ENCODE measurements around the gene ZSWIM1. TPM values are rescaled to one million over a fixed set of nuclear protein-coding genes. Genes with fewer than 3 reads are reported as not detected.
"Not testable (repeated sequence)": the region's sequence is repeated elsewhere in the genome, so short reads cannot be mapped to it uniquely, and the experiment has no call there.

The ZSWIM1 gene
- total RNA-seq, 1 donor from 2014 or later: 16.2 TPM

DNA sequence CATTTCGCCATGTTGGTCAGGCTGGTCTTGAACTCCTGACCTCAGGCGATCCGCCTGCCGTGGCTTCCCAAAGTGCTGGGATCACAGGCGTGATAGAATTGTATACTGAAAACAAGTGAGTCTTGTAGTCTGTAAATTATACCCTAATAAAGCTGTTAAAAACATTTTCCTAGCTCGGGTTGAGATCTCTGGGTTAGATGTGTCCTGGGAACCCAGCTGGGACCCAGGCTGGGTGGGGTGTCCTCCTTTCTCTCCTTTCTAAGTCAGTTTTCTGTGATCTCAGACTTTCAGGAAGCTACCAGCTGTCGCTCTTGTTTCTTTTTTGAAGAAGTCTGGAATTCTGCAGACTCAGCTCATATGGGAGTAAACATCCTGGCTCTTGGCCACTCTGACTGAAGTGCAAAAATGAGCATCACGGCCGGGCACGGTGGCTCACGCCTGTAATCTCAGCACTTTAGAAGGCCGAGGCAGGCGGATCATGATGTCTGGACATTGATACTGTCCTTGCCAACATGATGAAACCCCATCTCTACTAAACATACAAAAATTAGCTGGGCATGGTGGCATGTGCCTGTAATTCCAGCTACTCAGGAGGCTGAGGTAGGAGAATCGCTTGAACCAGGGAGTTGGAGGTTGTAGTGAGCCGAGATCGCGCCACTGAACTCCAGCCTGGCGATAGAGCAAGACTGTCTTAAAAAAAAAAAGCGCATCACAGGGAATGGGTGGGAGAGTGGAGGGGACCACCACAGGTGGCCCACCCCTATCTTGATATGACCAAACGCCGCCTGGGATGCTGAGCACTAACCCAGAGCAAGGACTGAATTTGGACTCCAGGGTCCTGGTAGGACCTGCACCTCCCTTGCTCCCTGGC, 43.6 kb downstream of the ZSWIM1 start:
- TF ChIP-seq, protein P1, sequence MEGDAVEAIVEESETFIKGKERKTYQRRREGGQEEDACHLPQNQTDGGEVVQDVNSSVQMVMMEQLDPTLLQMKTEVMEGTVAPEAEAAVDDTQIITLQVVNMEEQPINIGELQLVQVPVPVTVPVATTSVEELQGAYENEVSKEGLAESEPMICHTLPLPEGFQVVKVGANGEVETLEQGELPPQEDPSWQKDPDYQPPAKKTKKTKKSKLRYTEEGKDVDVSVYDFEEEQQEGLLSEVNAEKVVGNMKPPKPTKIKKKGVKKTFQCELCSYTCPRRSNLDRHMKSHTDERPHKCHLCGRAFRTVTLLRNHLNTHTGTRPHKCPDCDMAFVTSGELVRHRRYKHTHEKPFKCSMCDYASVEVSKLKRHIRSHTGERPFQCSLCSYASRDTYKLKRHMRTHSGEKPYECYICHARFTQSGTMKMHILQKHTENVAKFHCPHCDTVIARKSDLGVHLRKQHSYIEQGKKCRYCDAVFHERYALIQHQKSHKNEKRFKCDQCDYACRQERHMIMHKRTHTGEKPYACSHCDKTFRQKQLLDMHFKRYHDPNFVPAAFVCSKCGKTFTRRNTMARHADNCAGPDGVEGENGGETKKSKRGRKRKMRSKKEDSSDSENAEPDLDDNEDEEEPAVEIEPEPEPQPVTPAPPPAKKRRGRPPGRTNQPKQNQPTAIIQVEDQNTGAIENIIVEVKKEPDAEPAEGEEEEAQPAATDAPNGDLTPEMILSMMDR (IDR thresholded peaks at IDR 0.05; ENCODE audit: insufficient read depth, low read length, poor library complexity, severe bottlenecking): no peak
- no peak overlapping the region for H3K4me3 ChIP-seq (ENCODE audit: low read depth, low read length)
- H3K36me3 ChIP-seq (ENCODE audit: control insufficient read depth, insufficient read depth, low read length): no peaks in the 10 kb centered on the region
- H3K27me3 ChIP-seq (ENCODE audit: control insufficient read depth, insufficient read depth, low read length): no peaks in the 10 kb centered on the region
- DNase-seq (ENCODE audit: low read depth): no peak

DNA sequence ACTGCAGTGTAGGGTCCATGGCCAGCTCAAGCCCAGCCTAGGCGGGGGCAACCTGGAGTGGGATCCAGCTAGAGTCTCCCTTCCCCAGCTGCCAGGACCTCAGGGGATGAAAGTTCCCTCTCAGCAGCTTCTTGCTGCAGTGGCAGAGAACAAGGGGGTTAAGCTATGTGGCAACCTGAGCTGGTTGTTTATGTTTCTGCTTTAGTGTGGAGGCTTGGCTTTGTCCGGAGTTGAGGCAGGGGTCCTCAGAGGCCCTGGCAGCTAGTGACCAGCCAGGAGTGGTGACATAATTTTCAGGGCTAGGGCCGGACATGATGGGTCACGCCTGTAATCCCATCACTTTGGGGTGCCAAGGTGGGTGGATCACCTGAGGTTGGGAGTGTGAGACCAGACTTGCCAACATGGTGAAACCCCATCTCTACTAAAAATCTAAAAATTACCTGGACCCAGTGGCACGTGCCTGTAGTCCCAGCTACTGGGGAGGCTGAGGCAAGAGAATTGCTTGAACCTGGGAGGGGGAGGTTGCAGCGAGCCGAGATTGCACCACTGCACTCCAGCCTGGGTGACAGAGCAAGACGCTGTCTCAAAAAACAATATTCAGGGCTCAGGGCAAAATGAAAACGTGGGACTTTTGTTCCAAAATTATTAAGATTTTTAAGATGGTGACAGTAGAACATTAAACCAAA, 44.9 kb downstream of the ZSWIM1 start:
- TF ChIP-seq, protein P1 (IDR thresholded peaks at IDR 0.05; ENCODE audit: insufficient read depth, low read length, poor library complexity, severe bottlenecking): no peak
- no peaks in the 10 kb centered on the region for H3K27me3 ChIP-seq (ENCODE audit: control insufficient read depth, insufficient read depth, low read length)
- no peak overlapping the region for H3K4me3 ChIP-seq (ENCODE audit: low read depth, low read length)
- DNase-seq (ENCODE audit: low read depth): no peak
- H3K36me3 ChIP-seq (ENCODE audit: control insufficient read depth, insufficient read depth, low read length): no peaks in the 10 kb centered on the region

DNA sequence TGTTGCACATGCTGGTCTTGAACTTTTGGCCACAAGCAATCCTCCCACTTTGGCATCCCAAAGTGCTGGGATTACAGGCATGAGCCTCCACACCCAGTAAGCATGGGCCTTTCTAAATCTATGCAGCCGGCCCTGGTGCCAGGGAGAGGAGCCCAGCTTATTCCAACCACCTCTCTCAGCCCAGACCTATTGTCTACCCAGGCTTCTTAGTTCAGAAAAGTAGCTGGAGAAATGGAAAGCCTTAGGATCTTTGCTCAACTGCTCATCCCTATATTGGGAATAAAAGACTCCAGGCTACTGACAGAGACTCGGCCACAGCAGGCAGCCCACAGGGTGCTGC, 45.7 kb downstream of the ZSWIM1 start:
- TF ChIP-seq, protein P1 (IDR thresholded peaks at IDR 0.05; ENCODE audit: insufficient read depth, low read length, poor library complexity, severe bottlenecking): no peak
- no peak overlapping the region for H3K4me3 ChIP-seq (ENCODE audit: low read depth, low read length)

DNA sequence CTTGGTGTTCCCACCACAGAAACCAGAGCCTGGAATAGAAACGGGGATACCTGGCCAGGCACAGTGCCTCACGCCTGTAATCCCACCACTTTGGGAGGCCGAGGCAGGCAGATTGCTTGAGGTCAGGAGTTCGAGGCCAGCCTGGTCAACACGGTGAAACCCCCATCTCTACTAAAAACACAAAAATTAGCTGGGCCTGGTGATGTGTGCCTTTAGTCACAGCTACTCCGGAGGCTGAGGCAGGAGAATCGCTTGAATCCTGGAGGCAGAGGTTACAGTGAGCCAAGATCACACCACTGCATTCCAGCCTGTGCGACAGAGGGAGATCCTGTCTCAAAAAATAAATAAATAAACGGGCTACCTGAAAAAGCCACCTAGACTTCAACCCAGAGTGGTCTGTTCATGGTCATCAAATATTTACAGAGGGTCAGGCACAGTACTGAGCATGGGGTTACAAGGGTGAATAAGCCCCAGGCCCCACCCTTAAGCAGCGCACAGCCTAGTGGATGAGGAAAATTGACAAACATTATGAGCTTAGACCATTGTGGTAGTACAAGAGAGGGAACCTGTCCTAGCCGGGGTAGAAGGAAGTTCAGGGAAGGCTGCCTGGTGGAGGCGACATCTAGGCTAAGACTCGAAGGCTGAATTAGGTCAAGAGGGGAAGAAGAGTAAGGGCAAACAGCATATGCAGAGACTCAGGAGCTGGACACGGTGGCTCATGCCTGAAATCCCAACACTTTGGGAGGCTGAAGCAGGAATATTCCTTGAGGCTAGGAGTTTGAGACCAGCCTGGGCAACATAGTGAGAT, 46.2 kb downstream of the ZSWIM1 start:
- TF ChIP-seq, protein P1 (IDR thresholded peaks at IDR 0.05; ENCODE audit: insufficient read depth, low read length, poor library complexity, severe bottlenecking): no peak
- no peak for DNase-seq (ENCODE audit: low read depth)
- Histone ChIP-seq H3K4me3 (ENCODE audit: low read depth, low read length) (no peak overlapping the region), H3K27me3 (ENCODE audit: control insufficient read depth, insufficient read depth, low read length) (no peaks in the 10 kb centered on the region), H3K36me3 (ENCODE audit: control insufficient read depth, insufficient read depth, low read length) (no peaks in the 10 kb centered on the region)

More for the DNA sequence above, 45.7 kb downstream of the ZSWIM1 start:
- no peak for DNase-seq (ENCODE audit: low read depth)
- H3K27me3 ChIP-seq (ENCODE audit: control insufficient read depth, insufficient read depth, low read length): no peaks in the 10 kb centered on the region
- H3K36me3 ChIP-seq (ENCODE audit: control insufficient read depth, insufficient read depth, low read length): no peaks in the 10 kb centered on the region

DNA sequence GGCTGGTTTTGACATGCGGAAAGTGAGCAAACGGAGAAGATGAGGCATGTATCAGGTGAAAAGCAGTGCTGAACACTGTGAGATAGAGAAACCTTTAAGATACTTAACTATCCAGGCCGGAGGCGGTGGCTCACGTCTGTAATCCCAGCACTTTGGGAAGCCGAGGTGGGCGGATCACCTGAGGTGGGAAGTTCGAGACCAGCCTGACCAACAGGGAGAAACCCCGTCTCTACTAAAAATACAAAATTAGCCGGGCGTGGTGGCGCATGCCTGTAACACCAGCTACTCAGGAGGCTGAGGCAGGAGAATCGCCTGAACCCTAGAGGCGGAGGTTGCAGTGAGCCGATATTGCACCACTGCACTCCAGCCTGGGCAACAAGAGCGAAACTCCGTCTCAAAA, 50.7 kb downstream of the ZSWIM1 start:
- H3K36me3 ChIP-seq (ENCODE audit: control insufficient read depth, insufficient read depth, low read length); DNase-seq (ENCODE audit: low read depth); H3K4me3 ChIP-seq (ENCODE audit: low read depth, low read length); H3K27me3 ChIP-seq (ENCODE audit: control insufficient read depth, insufficient read depth, low read length): not testable (repeated sequence)
